Esophagus squamous epithelium (tissue), 5 donors: ENCODE results near the gene VPS29. TPM values are rescaled to one million over a fixed set of nuclear protein-coding genes. Genes with fewer than 3 reads are reported as not detected.
A peak's percentile ranks its signal among the peaks of the same experiment; 100 is the strongest.

Experiments used
- DNase-seq: peaks from one replicate; lab custom pipeline; 2025; lab: John Stamatoyannopoulos, UW
- H3K27ac ChIP-seq, 4 donors: fragments of 200-600 bp; sonication (generic); one replicate each; pipeline ENCODE4 v1.5.1; 2016 to 2019; ENCODE audit warnings: mild to moderate bottlenecking in 1 of 4
- H3K27me3 ChIP-seq, 4 donors: fragments of 200-600 bp; sonication (generic); 1 replicate in 3 of 4; 2 replicates in 1 of 4; pipeline versions ENCODE4 v1.5.1 to v1.6.0; 2017 to 2021; ENCODE audit warnings: antibody characterized with exemption in 1 of 4
- H3K36me3 ChIP-seq, 3 donors: fragments of 200-600 bp; sonication (generic); one replicate each; pipeline ENCODE4 v1.5.1; 2016 to 2019
- H3K4me1 ChIP-seq, 3 donors: fragments of 200-600 bp; sonication (generic); one replicate each; pipeline ENCODE4 v1.5.1; 2017 to 2019
- H3K4me3 ChIP-seq, 4 donors: fragments of 200-600 bp; sonication (generic); 1 replicate in 3 of 4; 2 replicates in 1 of 4; pipeline ENCODE4 v1.5.1; 2016 to 2019; ENCODE audit warnings: mild to moderate bottlenecking in 2 of 4, moderate library complexity in 1 of 4
- H3K9me3 ChIP-seq, 3 donors: fragments of 200-600 bp; sonication (generic); one replicate each; pipeline ENCODE4 v1.5.1; 2016 to 2019
- CTCF ChIP-seq, 6 experiments: fragments of 450-650 bp in 4 of 6; fragments of 200-600 bp in 2 of 6; sonication (generic) in 2 of 6; IDR thresholded peaks; one replicate each; pipeline ENCODE4 v1.5.1; 2016 to 2019; ENCODE audit warnings: antibody characterized with exemption in 6 of 6, mild to moderate bottlenecking in 4 of 6, moderate library complexity in 4 of 6
- POLR2A ChIP-seq, 4 donors: fragments of 450-650 bp; IDR thresholded peaks; one replicate each; pipeline ENCODE4 v1.6.1; 2017; ENCODE audit warnings: antibody characterized with exemption in 4 of 4, mild to moderate bottlenecking in 4 of 4, moderate library complexity in 3 of 4
- WGBS, 2 donors: methylation state at CpG; one replicate each; pipeline ENCODE4 v1.1.5; 2018; 5-methylcytosine and 5-hydroxymethylcytosine counted together
- intact Hi-C: fragments of 100-400 bp; cut with DNase I; formaldehyde crosslinking; loops from one replicate; pipeline ENCODE4 v1.15.0; 2022
- total RNA-seq, 4 donors: library from RNA; depleted of rRNA; stranded (reverse); fragments of >200 nt; gene quantifications; one replicate each; pipeline ENCODE4 v1.1.0, GENCODE V29; 2016
- donor health status: DM: yes; HTN: yes; CAD: no.

VPS29 gene
- total RNA-seq, 4 donors from 2014 or later = 66.9 to 146 (median 110) TPM

- intact Hi-C loops = no loop called here
- 78 to 81% methylated on average over 6 of the region's 6 CpGs for WGBS, 2 donors
- Histone ChIP-seq H3K9me3 (no peaks in the 10 kb centered on the region), H3K4me1 (peaks cover 22 to 87% (median 53%) of the 10 kb centered on the region in 3 donors), H3K27me3 (no peaks in the 10 kb centered on the region), H3K4me3 (no peak overlapping the region), H3K36me3 (peaks cover 0 to 50% (median 5%) of the 10 kb centered on the region in 3 donors), H3K27ac (peak overlapping the region in 1 of 4 donors; percentile 2)
- TF ChIP-seq CTCF (IDR thresholded peaks at IDR 0.05) (no peak), POLR2A (IDR thresholded peaks at IDR 0.05) (no peak)
- DNase-seq = no peak
Measured at GRCh38 chr12:110534811-110535210, 32.9 kb upstream of the VPS29 start.

GRCh38 chr12:110533607-110534006 lies 31.7 kb upstream of the VPS29 start:
- no peaks in the 10 kb centered on the region for H3K9me3 ChIP-seq
- peaks cover 21 to 75% (median 48%) of the 10 kb centered on the region in 3 donors for H3K4me1 ChIP-seq
- peaks cover 0 to 48% (median 5%) of the 10 kb centered on the region in 3 donors for H3K36me3 ChIP-seq
- TF ChIP-seq POLR2A (IDR thresholded peaks at IDR 0.05) (no peak), CTCF (IDR thresholded peaks at IDR 0.05) (no peak)
- H3K27ac ChIP-seq = peak overlapping the region in 2 of 4 donors; percentile 72 to 79
- 56 to 57% methylated on average over 6 of the region's 6 CpGs for WGBS, 2 donors
- H3K4me3 ChIP-seq = no peak overlapping the region
- intact Hi-C loops = no loop called here
- no peaks in the 10 kb centered on the region for H3K27me3 ChIP-seq
- no peak for DNase-seq

DNA sequence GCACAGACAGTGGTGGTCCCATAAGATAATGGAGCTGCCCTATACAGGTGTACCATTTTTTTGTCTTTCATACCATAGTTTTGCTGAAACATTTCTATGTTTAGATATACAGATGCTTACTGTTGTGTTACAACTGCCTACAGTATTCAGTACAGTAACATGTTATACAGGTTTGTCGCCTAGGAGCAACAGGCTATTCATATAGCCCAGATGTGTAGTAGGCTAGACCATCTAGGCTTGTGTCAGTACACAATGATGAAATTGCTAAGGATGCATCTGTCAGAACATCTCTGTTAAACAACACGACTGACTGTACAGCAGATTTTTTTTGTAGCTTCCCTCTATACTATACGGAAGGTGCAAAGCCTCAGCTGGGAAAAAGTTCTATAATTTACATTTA lies 30.7 kb upstream of the VPS29 start:
- Histone ChIP-seq H3K27ac (peak overlapping the region; percentile 63 to 79 (median 72)), H3K4me3 (no peak overlapping the region), H3K27me3 (no peaks in the 10 kb centered on the region), H3K4me1 (peaks cover 13 to 66% (median 38%) of the 10 kb centered on the region in 3 donors), H3K36me3 (peaks cover 0 to 39% (median 1%) of the 10 kb centered on the region in 3 donors), H3K9me3 (no peaks in the 10 kb centered on the region)
- WGBS, 2 donors = 59 to 76% methylated on average over 3 of the region's 3 CpGs
- TF ChIP-seq POLR2A (IDR thresholded peaks at IDR 0.05) = no peak
- no peak for TF ChIP-seq CTCF (IDR thresholded peaks at IDR 0.05)
- intact Hi-C loops = no loop called here
- no peak for DNase-seq

DNA sequence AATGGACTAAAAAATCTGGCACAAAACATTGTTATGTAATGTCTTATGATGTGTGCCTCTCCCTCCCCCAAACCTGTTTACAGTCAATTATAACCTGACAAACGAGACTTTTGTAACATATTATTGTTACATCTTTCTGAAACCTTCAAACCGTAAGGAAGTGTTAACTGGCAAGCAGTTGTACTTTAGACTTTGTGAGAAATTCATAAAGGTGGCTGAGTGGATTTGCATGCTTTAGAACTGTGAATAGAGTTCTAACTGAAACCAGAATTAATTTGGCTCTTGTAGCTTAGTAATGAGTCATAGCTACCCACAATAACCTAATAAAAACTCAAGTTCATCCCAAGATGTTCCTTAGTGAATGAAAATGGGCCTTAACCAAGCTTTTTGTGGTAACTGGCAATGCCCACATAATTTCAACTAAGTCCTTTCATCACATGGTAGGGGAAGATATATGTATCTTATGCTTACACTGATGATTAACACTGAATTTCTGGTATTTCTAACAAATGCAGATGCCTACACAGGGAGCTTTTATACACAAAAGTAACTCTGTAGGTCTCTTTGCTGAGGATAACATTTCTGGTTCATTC lies 29.9 kb upstream of the VPS29 start:
- no peaks in the 10 kb centered on the region for H3K9me3 ChIP-seq
- peaks cover 0 to 37% (median 0%) of the 10 kb centered on the region in 3 donors for H3K36me3 ChIP-seq
- TF ChIP-seq CTCF (IDR thresholded peaks at IDR 0.05) = no peak
- TF ChIP-seq POLR2A (IDR thresholded peaks at IDR 0.05) = no peak
- peak overlapping the region; percentile 63 to 79 (median 72) for H3K27ac ChIP-seq
- DNase-seq = no peak
- WGBS, 2 donors = 22 to 28% methylated on average over 2 of the region's 2 CpGs
- no peak overlapping the region for H3K4me3 ChIP-seq
- peaks cover 9 to 58% (median 32%) of the 10 kb centered on the region in 3 donors for H3K4me1 ChIP-seq
- no peaks in the 10 kb centered on the region for H3K27me3 ChIP-seq
- intact Hi-C loops = no loop called here

- peak overlapping the region in 2 of 4 donors; percentile 72 to 79 for H3K27ac ChIP-seq
- H3K9me3 ChIP-seq = no peaks in the 10 kb centered on the region
- H3K27me3 ChIP-seq = no peaks in the 10 kb centered on the region
- peaks cover 9 to 46% (median 29%) of the 10 kb centered on the region in 3 donors for H3K4me1 ChIP-seq
- 49 to 54% methylated on average over 2 of the region's 2 CpGs for WGBS, 2 donors
- intact Hi-C loops = no loop called here
- H3K36me3 ChIP-seq = peaks cover 0 to 24% (median 0%) of the 10 kb centered on the region in 3 donors
- DNase-seq = no peak
- no peak overlapping the region for H3K4me3 ChIP-seq
- no peak for TF ChIP-seq CTCF (IDR thresholded peaks at IDR 0.05)
- no peak for TF ChIP-seq POLR2A (IDR thresholded peaks at IDR 0.05)
Measured at GRCh38 chr12:110530511-110530910, 28.6 kb upstream of the VPS29 start.
